OCI-LY3 (cell line): ENCODE measurements around the gene FAT1.

Experiments used
- EZH2phosphoT487 ChIP-seq: fragments of 200-600 bp; shearing (Covaris generic); IDR thresholded peaks from 2 replicates; pipeline ENCODE4 v1.6.1; 2018; ENCODE audit warnings: antibody characterized with exemption, mixed run types, low read depth
- TF ChIP-seq, protein P1 (sequence below): fragments of 200-600, 300-600 bp; sonication (generic); IDR thresholded peaks from 2 replicates; pipeline ENCODE4 v1.5.1; 2014; ENCODE audit warnings: antibody characterized with exemption, low read length, low read depth

GRCh38 chr4:186723292-186724057, at the start of gene FAT1:
- TF ChIP-seq, protein P1, sequence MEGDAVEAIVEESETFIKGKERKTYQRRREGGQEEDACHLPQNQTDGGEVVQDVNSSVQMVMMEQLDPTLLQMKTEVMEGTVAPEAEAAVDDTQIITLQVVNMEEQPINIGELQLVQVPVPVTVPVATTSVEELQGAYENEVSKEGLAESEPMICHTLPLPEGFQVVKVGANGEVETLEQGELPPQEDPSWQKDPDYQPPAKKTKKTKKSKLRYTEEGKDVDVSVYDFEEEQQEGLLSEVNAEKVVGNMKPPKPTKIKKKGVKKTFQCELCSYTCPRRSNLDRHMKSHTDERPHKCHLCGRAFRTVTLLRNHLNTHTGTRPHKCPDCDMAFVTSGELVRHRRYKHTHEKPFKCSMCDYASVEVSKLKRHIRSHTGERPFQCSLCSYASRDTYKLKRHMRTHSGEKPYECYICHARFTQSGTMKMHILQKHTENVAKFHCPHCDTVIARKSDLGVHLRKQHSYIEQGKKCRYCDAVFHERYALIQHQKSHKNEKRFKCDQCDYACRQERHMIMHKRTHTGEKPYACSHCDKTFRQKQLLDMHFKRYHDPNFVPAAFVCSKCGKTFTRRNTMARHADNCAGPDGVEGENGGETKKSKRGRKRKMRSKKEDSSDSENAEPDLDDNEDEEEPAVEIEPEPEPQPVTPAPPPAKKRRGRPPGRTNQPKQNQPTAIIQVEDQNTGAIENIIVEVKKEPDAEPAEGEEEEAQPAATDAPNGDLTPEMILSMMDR: no peak
- TF ChIP-seq EZH2phosphoT487: no peak
